HFF-Myc (cell line): ENCODE results near the gene RALGAPA1.

Experiments
- DNase-seq: peaks from one replicate; pipeline ENCODE4 v3.0.0-alpha.2; 2011; ENCODE audit warnings: low read depth; ENCODE audit errors: extremely low read depth
- H3K4me3 ChIP-seq: replicated peaks from 2 replicates; pipeline ENCODE4 v1.5.1; 2011; ENCODE audit warnings: low read depth, mild to moderate bottlenecking, control low read depth, low read length
- TF ChIP-seq, protein P1 (sequence below): IDR thresholded peaks from 2 replicates; pipeline ENCODE4 v1.5.1; 2012; ENCODE audit warnings: mild to moderate bottlenecking, low read depth, low read length, control low read depth; ENCODE audit errors: missing control alignments

Gene RALGAPA1

GRCh38 chr14:35531960-35532747 is 276.9 kb downstream of the RALGAPA1 start:
- no peak overlapping the region for H3K4me3 ChIP-seq
- DNase-seq = no peak
- TF ChIP-seq, protein P1, sequence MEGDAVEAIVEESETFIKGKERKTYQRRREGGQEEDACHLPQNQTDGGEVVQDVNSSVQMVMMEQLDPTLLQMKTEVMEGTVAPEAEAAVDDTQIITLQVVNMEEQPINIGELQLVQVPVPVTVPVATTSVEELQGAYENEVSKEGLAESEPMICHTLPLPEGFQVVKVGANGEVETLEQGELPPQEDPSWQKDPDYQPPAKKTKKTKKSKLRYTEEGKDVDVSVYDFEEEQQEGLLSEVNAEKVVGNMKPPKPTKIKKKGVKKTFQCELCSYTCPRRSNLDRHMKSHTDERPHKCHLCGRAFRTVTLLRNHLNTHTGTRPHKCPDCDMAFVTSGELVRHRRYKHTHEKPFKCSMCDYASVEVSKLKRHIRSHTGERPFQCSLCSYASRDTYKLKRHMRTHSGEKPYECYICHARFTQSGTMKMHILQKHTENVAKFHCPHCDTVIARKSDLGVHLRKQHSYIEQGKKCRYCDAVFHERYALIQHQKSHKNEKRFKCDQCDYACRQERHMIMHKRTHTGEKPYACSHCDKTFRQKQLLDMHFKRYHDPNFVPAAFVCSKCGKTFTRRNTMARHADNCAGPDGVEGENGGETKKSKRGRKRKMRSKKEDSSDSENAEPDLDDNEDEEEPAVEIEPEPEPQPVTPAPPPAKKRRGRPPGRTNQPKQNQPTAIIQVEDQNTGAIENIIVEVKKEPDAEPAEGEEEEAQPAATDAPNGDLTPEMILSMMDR = no peak

DNA sequence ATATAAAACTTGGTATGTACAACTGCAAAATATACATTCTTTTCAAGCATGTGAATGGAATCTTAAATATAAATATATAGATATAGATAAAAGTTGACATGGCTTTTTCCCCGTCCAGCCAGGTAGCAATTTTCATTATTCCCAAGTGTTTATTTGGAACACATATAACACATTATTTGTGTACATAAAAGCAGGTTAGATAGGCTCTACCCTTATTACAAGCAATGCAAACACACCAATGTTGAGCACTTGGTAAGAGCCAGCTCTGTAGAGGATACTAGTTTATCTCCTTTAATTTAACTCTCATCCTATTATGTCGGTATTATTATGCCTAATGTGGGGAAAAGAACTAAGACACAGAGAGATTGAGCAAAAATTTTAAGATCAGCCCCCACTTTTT is 282.1 kb downstream of the RALGAPA1 start:
- TF ChIP-seq, protein P1 = no peak

DNA sequence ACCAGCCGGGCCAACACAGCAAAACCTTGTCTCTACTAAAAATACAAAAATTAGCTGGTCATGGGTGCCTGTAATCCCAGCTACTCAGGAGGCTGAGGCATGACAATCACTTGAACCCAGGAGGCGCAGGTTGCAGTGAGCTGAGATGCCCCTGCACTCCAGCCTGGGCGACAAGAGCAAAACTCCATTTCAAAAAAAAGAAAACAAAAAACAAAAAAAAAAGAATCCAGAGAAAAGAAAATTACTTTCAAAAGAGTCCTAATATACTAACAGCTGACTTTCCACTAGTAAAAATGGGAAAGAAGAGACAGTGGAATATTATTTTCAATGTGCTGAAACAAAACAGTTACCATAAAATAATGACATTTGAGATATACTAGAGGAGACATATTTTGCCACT is 283.4 kb downstream of the RALGAPA1 start:
- TF ChIP-seq, protein P1 = no peak
- no peak overlapping the region for H3K4me3 ChIP-seq
- DNase-seq = no peak

More for the DNA sequence above, 282.1 kb downstream of the RALGAPA1 start:
- H3K4me3 ChIP-seq = no peak overlapping the region
- no peak for DNase-seq

- TF ChIP-seq, protein P1 = no peak
- DNase-seq = no peak
- H3K4me3 ChIP-seq = no peak overlapping the region
Observed at GRCh38 chr14:35519986-35520385, 289.1 kb downstream of the RALGAPA1 start.

DNA sequence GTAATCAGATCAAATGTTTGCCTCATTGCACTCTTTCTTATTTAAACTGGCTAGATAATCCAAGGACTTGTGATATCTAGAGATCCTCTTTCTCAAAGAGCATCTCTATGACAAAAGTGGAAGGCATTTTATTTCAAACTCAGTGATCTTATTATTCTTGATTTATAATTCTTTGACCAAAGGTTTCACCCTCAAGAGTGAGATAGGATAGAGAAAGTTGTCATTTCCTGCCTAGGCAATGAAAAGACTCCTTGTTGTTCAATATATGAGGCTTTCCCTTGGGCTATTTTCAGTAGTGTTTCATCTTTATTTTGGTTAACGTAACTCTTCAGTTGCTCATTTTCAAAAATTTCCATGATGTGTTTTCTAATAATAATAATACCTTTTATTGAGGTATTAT is 293.2 kb downstream of the RALGAPA1 start:
- DNase-seq = no peak
- TF ChIP-seq, protein P1 = no peak

GRCh38 chr14:35512765-35513164 is 296.3 kb downstream of the RALGAPA1 start:
- TF ChIP-seq, protein P1 = no peak
- DNase-seq = no peak
- no peak overlapping the region for H3K4me3 ChIP-seq

More for the DNA sequence above, 293.2 kb downstream of the RALGAPA1 start:
- H3K4me3 ChIP-seq = no peak overlapping the region

DNA sequence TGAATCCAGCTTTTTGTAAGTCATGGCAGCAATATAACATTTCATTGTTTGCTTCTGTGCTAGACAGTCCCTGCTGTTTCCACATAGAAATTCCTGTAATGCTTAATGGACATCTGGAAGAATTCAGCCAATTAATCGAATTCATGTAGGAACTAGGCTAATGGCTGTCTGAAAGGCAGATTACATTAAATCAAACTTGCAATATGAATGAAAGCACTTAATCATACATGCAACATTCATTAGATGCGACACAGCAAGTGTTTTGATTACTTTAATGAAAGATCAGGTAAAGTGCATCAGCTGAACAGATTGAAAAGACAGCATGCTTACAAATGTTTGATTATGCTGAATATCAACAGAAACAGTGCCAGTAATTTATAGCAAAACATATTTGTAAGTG is 299.2 kb downstream of the RALGAPA1 start:
- DNase-seq = no peak
- TF ChIP-seq, protein P1 = no peak
- H3K4me3 ChIP-seq = no peak overlapping the region
